Endothelial cell of umbilical vein (primary cell): ENCODE results near the gene RNF168.

Source experiments
- CTCF ChIP-seq, 2 donors: IDR thresholded peaks; 1 replicate in 1 of 2; 2 replicates in 1 of 2; pipeline ENCODE4 v1.5.1; 2011; ENCODE audit warnings: low read length in 2 of 2, mild to moderate bottlenecking in 2 of 2, moderate library complexity in 2 of 2, control low read depth in 1 of 2, inconsistent platforms in 1 of 2, low read depth in 1 of 2; ENCODE audit not compliant: insufficient read depth in 1 of 2; ENCODE audit errors: extremely low read depth in 1 of 2
- EZH2 ChIP-seq: IDR thresholded peaks from 2 replicates; pipeline ENCODE4 v1.6.1; 2012; ENCODE audit warnings: borderline replicate concordance, low read depth, mild to moderate bottlenecking, moderate library complexity, low read length, inconsistent platforms; ENCODE audit not compliant: severe bottlenecking
- POLR2A ChIP-seq: IDR thresholded peaks from 2 replicates; pipeline ENCODE4 v1.6.1; 2012; ENCODE audit warnings: low read depth, mild to moderate bottlenecking, control low read depth, low read length
- POLR2AphosphoS5 ChIP-seq: IDR thresholded peaks from 2 replicates; pipeline ENCODE4 v1.6.1; 2012; ENCODE audit warnings: low read depth, mild to moderate bottlenecking, control low read depth, low read length, moderate library complexity; ENCODE audit not compliant: insufficient read depth

DNA sequence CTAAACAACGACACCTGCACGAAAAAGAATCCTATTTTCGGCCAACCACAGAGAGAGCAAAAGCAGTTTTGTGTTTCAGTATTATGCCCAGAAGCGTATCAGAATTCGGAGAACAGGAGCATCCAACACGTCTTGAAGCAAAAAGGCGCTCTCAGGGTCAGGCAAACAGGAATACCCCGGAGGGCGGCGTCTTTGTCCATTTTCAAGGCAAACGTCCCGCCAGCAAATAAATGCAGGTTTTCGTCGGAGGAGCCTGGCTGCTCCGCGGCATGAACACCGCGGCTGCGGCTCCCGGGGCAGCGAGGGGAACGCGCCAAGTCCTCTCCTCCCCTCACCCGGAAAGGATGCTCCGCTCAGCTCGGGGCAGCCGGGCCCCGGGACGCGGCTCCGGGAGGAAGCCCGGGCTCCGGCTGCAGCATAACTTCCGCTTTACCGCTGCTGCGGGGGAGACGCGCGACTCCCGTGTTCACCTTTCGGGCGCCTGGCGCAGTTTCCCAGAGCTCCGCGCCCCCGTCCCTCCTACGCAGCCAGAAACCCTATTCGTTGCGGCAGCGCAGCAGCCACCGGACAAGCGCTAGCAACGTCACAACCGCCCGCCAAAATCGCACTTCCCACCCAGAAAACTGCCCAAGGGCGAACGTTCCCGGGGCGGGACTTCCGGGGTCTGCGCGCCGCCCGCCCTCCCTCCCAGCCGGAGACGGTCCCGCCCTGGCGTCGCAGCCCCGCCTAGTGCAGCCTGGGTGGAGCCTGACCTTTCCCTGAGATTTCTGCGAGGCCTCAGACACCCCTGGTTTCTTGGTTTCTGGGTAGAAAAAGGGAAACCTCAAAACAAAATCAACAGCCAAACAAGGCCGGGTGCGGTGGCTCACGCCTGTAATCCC is at the start of gene RNF168:
- TF ChIP-seq POLR2AphosphoS5 (peak; percentile 66), CTCF (IDR thresholded peaks at IDR 0.05; ENCODE audit: extremely low read depth in 1 of 2, insufficient read depth in 1 of 2, low read depth in 1 of 2, low read length in 2 of 2) (no peak), POLR2A (peak; percentile 79), EZH2 (no peak)
